ENCODE results near the gene PGM5.

Gene PGM5

GRCh38 chr9:68560071-68560844, 203.8 kb downstream of the PGM5 start:
- H2AFZ ChIP-seq (ENCODE audit: low read depth, low read length, severe bottlenecking) = no peak overlapping the region
- no peaks in the 10 kb centered on the region for H3F3A ChIP-seq (ENCODE audit: insufficient read depth)
- H3K36me3 ChIP-seq (ENCODE audit: low read length) = no peaks in the 10 kb centered on the region
- H3K79me2 ChIP-seq (ENCODE audit: insufficient read depth, low read length) = no peaks in the 10 kb centered on the region
- no peak overlapping the region for H3K4me2 ChIP-seq (ENCODE audit: low read depth, low read length, poor library complexity, severe bottlenecking)
- no peak overlapping the region for H3K4me3 ChIP-seq (ENCODE audit: insufficient read depth, low read length, poor library complexity, severe bottlenecking)
- H3K9me2 ChIP-seq (replicated peaks; ENCODE audit: insufficient read depth, low read length) = no peaks in the 10 kb centered on the region
- TF ChIP-seq CTCF (IDR thresholded peaks at IDR 0.05; ENCODE audit: insufficient read depth, low read length, poor library complexity, severe bottlenecking) (peak; percentile 50), EZH2phosphoT487 (conservative IDR thresholded peaks at IDR 0.05; ENCODE audit: low read length) (no peak)
- no peaks in the 10 kb centered on the region for H3K9me3 ChIP-seq (ENCODE audit: insufficient read depth, low read length)
- H3K9ac ChIP-seq (ENCODE audit: low read length) = no peak overlapping the region
- no peaks in the 10 kb centered on the region for H4K20me1 ChIP-seq (ENCODE audit: low read depth, low read length)
- no peak overlapping the region for H3K27ac ChIP-seq (ENCODE audit: low read depth, low read length)
- H3K27me3 ChIP-seq (ENCODE audit: low read length) = no peaks in the 10 kb centered on the region

GRCh38 chr9:68562461-68562860, 206.1 kb downstream of the PGM5 start:
- H3K4me2 ChIP-seq (ENCODE audit: low read depth, low read length, poor library complexity, severe bottlenecking) = no peak overlapping the region
- no peak for TF ChIP-seq EZH2phosphoT487 (conservative IDR thresholded peaks at IDR 0.05; ENCODE audit: low read length)
- no peak for TF ChIP-seq CTCF (IDR thresholded peaks at IDR 0.05; ENCODE audit: insufficient read depth, low read length, poor library complexity, severe bottlenecking)
- no peak overlapping the region for H2AFZ ChIP-seq (ENCODE audit: low read depth, low read length, severe bottlenecking)
- no peak overlapping the region for H3K27ac ChIP-seq (ENCODE audit: low read depth, low read length)
- no peaks in the 10 kb centered on the region for H3F3A ChIP-seq (ENCODE audit: insufficient read depth)
- no peaks in the 10 kb centered on the region for H3K36me3 ChIP-seq (ENCODE audit: low read length)
- no peak overlapping the region for H3K9ac ChIP-seq (ENCODE audit: low read length)
- H3K27me3 ChIP-seq (ENCODE audit: low read length) = no peaks in the 10 kb centered on the region
- no peak overlapping the region for H3K4me3 ChIP-seq (ENCODE audit: insufficient read depth, low read length, poor library complexity, severe bottlenecking)
- H4K20me1 ChIP-seq (ENCODE audit: low read depth, low read length) = no peaks in the 10 kb centered on the region
- H3K9me2 ChIP-seq (replicated peaks; ENCODE audit: insufficient read depth, low read length) = no peaks in the 10 kb centered on the region
- H3K9me3 ChIP-seq (ENCODE audit: insufficient read depth, low read length) = no peaks in the 10 kb centered on the region
- H3K79me2 ChIP-seq (ENCODE audit: insufficient read depth, low read length) = no peaks in the 10 kb centered on the region

GRCh38 chr9:68567565-68567964, 211.2 kb downstream of the PGM5 start:
- H3K27ac ChIP-seq (ENCODE audit: low read depth, low read length) = no peak overlapping the region
- H3K36me3 ChIP-seq (ENCODE audit: low read length) = no peaks in the 10 kb centered on the region
- no peaks in the 10 kb centered on the region for H3K9me3 ChIP-seq (ENCODE audit: insufficient read depth, low read length)
- TF ChIP-seq CTCF (IDR thresholded peaks at IDR 0.05; ENCODE audit: insufficient read depth, low read length, poor library complexity, severe bottlenecking) (no peak), EZH2phosphoT487 (conservative IDR thresholded peaks at IDR 0.05; ENCODE audit: low read length) (no peak)
- H3K9ac ChIP-seq (ENCODE audit: low read length) = no peak overlapping the region
- no peak overlapping the region for H3K4me3 ChIP-seq (ENCODE audit: insufficient read depth, low read length, poor library complexity, severe bottlenecking)
- no peaks in the 10 kb centered on the region for H4K20me1 ChIP-seq (ENCODE audit: low read depth, low read length)
- H2AFZ ChIP-seq (ENCODE audit: low read depth, low read length, severe bottlenecking) = no peak overlapping the region
- H3K79me2 ChIP-seq (ENCODE audit: insufficient read depth, low read length) = no peaks in the 10 kb centered on the region
- no peaks in the 10 kb centered on the region for H3K27me3 ChIP-seq (ENCODE audit: low read length)
- H3F3A ChIP-seq (ENCODE audit: insufficient read depth) = no peaks in the 10 kb centered on the region
- no peak overlapping the region for H3K4me2 ChIP-seq (ENCODE audit: low read depth, low read length, poor library complexity, severe bottlenecking)
- H3K9me2 ChIP-seq (replicated peaks; ENCODE audit: insufficient read depth, low read length) = no peaks in the 10 kb centered on the region
